T-helper 2 cell treated with Interferon-gamma antibody and Interleukin-4, amounts not matched to agents 100 ng/mL and 5 ng/mL, for 36 hours (primary cell): ENCODE data around the gene PEX16. TPM values are rescaled to one million over a fixed set of nuclear protein-coding genes. Genes with fewer than 3 reads are reported as not detected.
"Not testable (repeated sequence)": the region's sequence is repeated elsewhere in the genome, so short reads cannot be mapped to it uniquely, and the experiment has no call there.

Source experiments
- intact Hi-C: fragments of 100-400 bp; cut with micrococcal nuclease; formaldehyde crosslinking; loops from one replicate; pipeline ENCODE4 v1.15.1; 2023
- total RNA-seq: library from RNA; stranded (reverse); gene quantifications from 2 replicates; pipeline ENCODE4 v1.2.3, GENCODE V29; 2022

PEX16 gene
- total RNA-seq, 1 donor from 2014 or later: 49.7 TPM

GRCh38 chr11:45918962-45919675, 1.4 kb upstream of the PEX16 start:
- intact Hi-C loops: loop anchor here (1.0 to 2.0 kb wide), 8 partner anchors 20 to 782 kb away; partner anchors contain the start of genes ARHGAP1, CRY2, DGKZ and MAPK8IP1

- intact Hi-C loops: loop anchor here (1.0 to 2.0 kb wide), 8 partner anchors 19 to 782 kb away; partner anchors contain the start of genes ARHGAP1, CRY2, DGKZ and MAPK8IP1
Observed at GRCh38 chr11:45918331-45918941, 759 bp upstream of the PEX16 start.

- intact Hi-C loops: no loop called here
Observed at GRCh38 chr11:45917286-45917622, 423 bp downstream of the PEX16 start.

- intact Hi-C loops: no loop called here
Observed at GRCh38 chr11:45915446-45915845, 2.2 kb downstream of the PEX16 start.

GRCh38 chr11:45913942-45914635, 3.6 kb downstream of the PEX16 start:
- intact Hi-C loops: no loop called here

- intact Hi-C loops: no loop called here
Observed at GRCh38 chr11:45913514-45913913, 4.2 kb downstream of the PEX16 start.

GRCh38 chr11:45910623-45911022, 7.1 kb downstream of the PEX16 start:
- intact Hi-C loops: no loop called here

- intact Hi-C loops: no loop called here
Observed at GRCh38 chr11:45909594-45910475, 7.8 kb downstream of the PEX16 start.

GRCh38 chr11:45907911-45908370, 9.7 kb downstream of the PEX16 start:
- intact Hi-C loops: no loop called here

- intact Hi-C loops: no loop called here
Observed at GRCh38 chr11:45906965-45907611, 10.6 kb downstream of the PEX16 start, which contains the start of gene FREY1. TSS of gene FREY1 (minus strand) at chr11:45907271. CDS start at chr11:45907245, 26 bp downstream.

GRCh38 chr11:45906096-45906682, 11.5 kb downstream of the PEX16 start:
- intact Hi-C loops: no loop called here

GRCh38 chr11:45905576-45905975, 12.1 kb downstream of the PEX16 start:
- intact Hi-C loops: not testable (repeated sequence)

- intact Hi-C loops: no loop called here
Observed at GRCh38 chr11:45905095-45905494, 12.6 kb downstream of the PEX16 start.

GRCh38 chr11:45904309-45904915, 13.3 kb downstream of the PEX16 start:
- intact Hi-C loops: no loop called here

GRCh38 chr11:45902452-45903380, 15.0 kb downstream of the PEX16 start:
- intact Hi-C loops: no loop called here

GRCh38 chr11:45901626-45902025, 16.1 kb downstream of the PEX16 start:
- intact Hi-C loops: no loop called here

GRCh38 chr11:45900916-45901617, 16.6 kb downstream of the PEX16 start:
- intact Hi-C loops: no loop called here

- intact Hi-C loops: not testable (repeated sequence)
Observed at GRCh38 chr11:45900175-45900800, 17.4 kb downstream of the PEX16 start.
